ENCODE results near the gene TMUB2. TPM values are rescaled to one million over a fixed set of nuclear protein-coding genes. Genes with fewer than 3 reads are reported as not detected.

The TMUB2 gene
- total RNA-seq, 1 experiment from 2014 or later: 25.1 TPM

DNA sequence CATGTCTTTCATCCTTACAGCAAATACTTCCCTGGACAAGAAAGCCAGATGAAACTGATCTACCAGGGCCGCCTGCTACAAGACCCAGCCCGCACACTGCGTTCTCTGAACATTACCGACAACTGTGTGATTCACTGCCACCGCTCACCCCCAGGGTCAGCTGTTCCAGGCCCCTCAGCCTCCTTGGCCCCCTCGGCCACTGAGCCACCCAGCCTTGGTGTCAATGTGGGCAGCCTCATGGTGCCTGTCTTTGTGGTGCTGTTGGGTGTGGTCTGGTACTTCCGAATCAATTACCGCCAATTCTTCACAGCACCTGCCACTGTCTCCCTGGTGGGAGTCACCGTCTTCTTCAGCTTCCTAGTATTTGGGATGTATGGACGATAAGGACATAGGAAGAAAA lies 3.7 kb downstream of the TMUB2 start (continued):
- TF ChIP-seq, protein P1, sequence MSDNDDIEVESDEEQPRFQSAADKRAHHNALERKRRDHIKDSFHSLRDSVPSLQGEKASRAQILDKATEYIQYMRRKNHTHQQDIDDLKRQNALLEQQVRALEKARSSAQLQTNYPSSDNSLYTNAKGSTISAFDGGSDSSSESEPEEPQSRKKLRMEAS (IDR thresholded peaks at IDR 0.05): no peak
- TF ChIP-seq, protein P2, sequence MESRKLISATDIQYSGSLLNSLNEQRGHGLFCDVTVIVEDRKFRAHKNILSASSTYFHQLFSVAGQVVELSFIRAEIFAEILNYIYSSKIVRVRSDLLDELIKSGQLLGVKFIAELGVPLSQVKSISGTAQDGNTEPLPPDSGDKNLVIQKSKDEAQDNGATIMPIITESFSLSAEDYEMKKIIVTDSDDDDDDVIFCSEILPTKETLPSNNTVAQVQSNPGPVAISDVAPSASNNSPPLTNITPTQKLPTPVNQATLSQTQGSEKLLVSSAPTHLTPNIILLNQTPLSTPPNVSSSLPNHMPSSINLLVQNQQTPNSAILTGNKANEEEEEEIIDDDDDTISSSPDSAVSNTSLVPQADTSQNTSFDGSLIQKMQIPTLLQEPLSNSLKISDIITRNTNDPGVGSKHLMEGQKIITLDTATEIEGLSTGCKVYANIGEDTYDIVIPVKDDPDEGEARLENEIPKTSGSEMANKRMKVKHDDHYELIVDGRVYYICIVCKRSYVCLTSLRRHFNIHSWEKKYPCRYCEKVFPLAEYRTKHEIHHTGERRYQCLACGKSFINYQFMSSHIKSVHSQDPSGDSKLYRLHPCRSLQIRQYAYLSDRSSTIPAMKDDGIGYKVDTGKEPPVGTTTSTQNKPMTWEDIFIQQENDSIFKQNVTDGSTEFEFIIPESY (IDR thresholded peaks at IDR 0.05; ENCODE audit: extremely low read depth, insufficient replicate concordance, low read length): no peak
- no peak for TF ChIP-seq ZNF274 (IDR thresholded peaks at IDR 0.05; ENCODE audit: low read depth, low read length)

DNA sequence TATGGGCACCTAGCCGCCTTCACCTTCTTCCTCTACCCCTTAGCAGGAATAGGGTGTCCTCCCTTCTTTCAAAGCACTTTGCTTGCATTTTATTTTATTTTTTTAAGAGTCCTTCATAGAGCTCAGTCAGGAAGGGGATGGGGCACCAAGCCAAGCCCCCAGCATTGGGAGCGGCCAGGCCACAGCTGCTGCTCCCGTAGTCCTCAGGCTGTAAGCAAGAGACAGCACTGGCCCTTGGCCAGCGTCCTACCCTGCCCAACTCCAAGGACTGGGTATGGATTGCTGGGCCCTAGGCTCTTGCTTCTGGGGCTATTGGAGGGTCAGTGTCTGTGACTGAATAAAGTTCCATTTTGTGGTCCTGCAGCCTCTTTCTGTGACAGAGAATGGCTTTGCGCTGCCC lies 4.6 kb downstream of the TMUB2 start:
- Histone ChIP-seq H3K27me3 (ENCODE audit: insufficient read depth, low read length) (no peaks in the 10 kb centered on the region), H3K27ac (ENCODE audit: low read depth, low read length) (no peak overlapping the region)
- POLR2A ChIA-PET: no interaction called here

More for the DNA sequence above, 4.6 kb downstream of the TMUB2 start:
- H3K4me2 ChIP-seq (ENCODE audit: low read length): no peak overlapping the region
- intact Hi-C loops (cut with micrococcal nuclease): no loop called here
- no peak overlapping the region for H2AFZ ChIP-seq (ENCODE audit: low read depth, low read length, poor library complexity, severe bottlenecking)
- no peak for TF ChIP-seq JUND (IDR thresholded peaks at IDR 0.05)
- no peak for TF ChIP-seq YY1 (IDR thresholded peaks at IDR 0.05; ENCODE audit: extremely low read depth, insufficient replicate concordance, low read depth, low read length)
- no peak for TF ChIP-seq ZNF274 (IDR thresholded peaks at IDR 0.05; ENCODE audit: low read depth, low read length)
- TF ChIP-seq ZFX (IDR thresholded peaks at IDR 0.05): no peak
- no peak for TF ChIP-seq SIN3A (IDR thresholded peaks at IDR 0.05; ENCODE audit: low read depth)
- no peak for TF ChIP-seq CEBPB (IDR thresholded peaks at IDR 0.05; ENCODE audit: low read depth)
- no peak for TF ChIP-seq TCF7L2 (IDR thresholded peaks at IDR 0.05; ENCODE audit: borderline replicate concordance, extremely low read depth, insufficient read depth, insufficient read length)
- TF ChIP-seq EZH2phosphoT487 (IDR thresholded peaks at IDR 0.05; ENCODE audit: borderline replicate concordance): no peak
- no peak for TF ChIP-seq ELF1 (IDR thresholded peaks at IDR 0.05; ENCODE audit: borderline replicate concordance, low read depth)
- TF ChIP-seq, protein P1 (IDR thresholded peaks at IDR 0.05): no peak
- TF ChIP-seq RAD21 (IDR thresholded peaks at IDR 0.05; ENCODE audit: low read depth): no peak
- no peak for TF ChIP-seq EZH2 (IDR thresholded peaks at IDR 0.05)
- no peak overlapping the region for H3K9ac ChIP-seq (ENCODE audit: low read length)
- no peak overlapping the region for H3K4me3 ChIP-seq (replicated peaks in 1 of 2; ENCODE audit: low read depth in 1 of 2, low read length in 2 of 2)
- no peaks in the 10 kb centered on the region for H3K9me2 ChIP-seq (ENCODE audit: insufficient read depth)
- ChIA-PET CTCF (no interaction called here), RAD21 (ENCODE audit: low non-redundant PET in 1 of 2, low total read pairs in 2 of 2, uncharacterized antibody in 2 of 2, unreplicated experiment in 2 of 2) (no interaction called here)
- no TSS peak for BruUV-seq (replicated peaks)
- peaks cover 20 to 28% of the 10 kb centered on the region in 2 experiments for H3K36me3 ChIP-seq (ENCODE audit: control insufficient read depth in 1 of 2, insufficient read depth in 2 of 2, low read length in 2 of 2)
- no peak for DNase-seq (ENCODE audit: low read depth, low spot score)
- H4K20me1 ChIP-seq (ENCODE audit: insufficient read depth): no peaks in the 10 kb centered on the region
- H3K4me1 ChIP-seq (ENCODE audit: control insufficient read depth in 1 of 2, insufficient read depth in 2 of 2, low read length in 2 of 2): peaks cover 4 to 15% of the 10 kb centered on the region in 2 experiments; a peak in 3 of 4 replicates
- H3K79me2 ChIP-seq (ENCODE audit: insufficient read depth, low read length): peaks cover 13% of the 10 kb centered on the region
- H3K9me3 ChIP-seq (ENCODE audit: control insufficient read depth in 1 of 2, insufficient read depth in 1 of 2, low read depth in 1 of 2, low read length in 2 of 2): no peaks in the 10 kb centered on the region
- no peak for ATAC-seq
